OCI-LY1 (cell line): ENCODE results near the gene STRA6.

Source experiments
- H2AFZ ChIP-seq: fragments of 200-600 bp; sonication (generic), shearing (Covaris generic); 2 replicates; pipeline ENCODE4 v1.6.0; 2014; ENCODE audit warnings: antibody characterized with exemption, mild to moderate bottlenecking, low read length
- H3F3A ChIP-seq: fragments of 200-600 bp; sonication (generic), shearing (Covaris generic); 2 replicates; pipeline ENCODE4 v1.6.0; 2014; ENCODE audit warnings: mild to moderate bottlenecking, antibody characterized with exemption, low read length, moderate library complexity; ENCODE audit not compliant: insufficient read depth
- H3K27ac ChIP-seq: fragments of 200-600 bp; sonication (generic); 2 replicates; pipeline ENCODE4 v1.5.1; 2014; ENCODE audit warnings: low read length, mixed run types, mild to moderate bottlenecking, low read depth; ENCODE audit not compliant: poor library complexity, severe bottlenecking
- H3K27me3 ChIP-seq: fragments of 200-600 bp; sonication (generic); 2 replicates; pipeline ENCODE4 v1.6.0; 2014; ENCODE audit warnings: antibody characterized with exemption, mild to moderate bottlenecking, low read length, moderate library complexity; ENCODE audit not compliant: insufficient read depth
- H3K36me3 ChIP-seq: fragments of 200-600 bp; sonication (generic); 2 replicates; pipeline ENCODE4 v1.6.1; 2014; ENCODE audit warnings: mild to moderate bottlenecking, antibody characterized with exemption, low read length, moderate library complexity, mixed read lengths; ENCODE audit not compliant: insufficient read depth
- H3K4me1 ChIP-seq: fragments of 200-600 bp; sonication (generic); 2 replicates; pipeline ENCODE4 v1.5.1; 2014; ENCODE audit warnings: mild to moderate bottlenecking, low read length, moderate library complexity; ENCODE audit not compliant: insufficient read depth, severe bottlenecking
- H3K4me2 ChIP-seq: fragments of 200-600 bp; sonication (generic), shearing (Covaris generic); 2 replicates; pipeline ENCODE4 v1.6.1; 2014; ENCODE audit warnings: low read length
- H3K4me3 ChIP-seq: fragments of 200-600 bp; sonication (generic); 2 replicates; pipeline ENCODE4 v1.5.1; 2014; ENCODE audit warnings: low read length, low read depth, mild to moderate bottlenecking, mixed read lengths; ENCODE audit not compliant: poor library complexity, severe bottlenecking
- H3K79me2 ChIP-seq: fragments of 200-600 bp; shearing (Covaris generic); 2 replicates; pipeline ENCODE4 v1.6.1; 2016; ENCODE audit warnings: mixed run types, low read length, mixed read lengths; ENCODE audit not compliant: insufficient read depth
- H3K9ac ChIP-seq: fragments of 200-600 bp; sonication (generic), shearing (Covaris generic); 2 replicates; pipeline ENCODE4 v1.6.1; 2014; ENCODE audit warnings: mild to moderate bottlenecking, low read length, mixed read lengths
- H3K9me2 ChIP-seq: fragments of 200-600 bp; sonication (generic), shearing (Covaris generic); 2 replicates; pipeline ENCODE4 v1.6.1; 2014; ENCODE audit warnings: low read depth, mild to moderate bottlenecking, low read length, mixed read lengths
- H3K9me3 ChIP-seq: fragments of 200-600 bp; shearing (Covaris generic); 2 replicates; pipeline ENCODE4 v1.6.1; 2014; ENCODE audit warnings: low read length, mixed read lengths
- H4K20me1 ChIP-seq: fragments of 200-600 bp; sonication (generic), shearing (Covaris generic); 2 replicates; pipeline ENCODE4 v1.6.0; 2016; ENCODE audit warnings: mild to moderate bottlenecking, low read length; ENCODE audit not compliant: insufficient read depth
- CTCF ChIP-seq: fragments of 200-600 bp; sonication (generic), shearing (Covaris generic); IDR thresholded peaks from 2 replicates; pipeline ENCODE4 v1.5.1; 2017; ENCODE audit warnings: mild to moderate bottlenecking, antibody characterized with exemption, low read length, moderate library complexity, mixed read lengths
- EZH2 ChIP-seq: fragments of 200-600 bp; sonication (generic), shearing (Covaris generic); IDR thresholded peaks from 2 replicates; pipeline ENCODE4 v1.8.0; 2017; ENCODE audit warnings: borderline replicate concordance, mixed run types, mild to moderate bottlenecking, antibody characterized with exemption, low read length, moderate library complexity, mixed read lengths

Gene STRA6

GRCh38 chr15:74202452-74203401, at the start of gene STRA6:
Gene STRA6, minus strand, starts transcription at chr15:74202787. Its CDS starts 520 bp downstream, at chr15:74202267.
- Histone ChIP-seq H3K9me2 (no peaks in the 10 kb centered on the region), H3K9me3 (no peaks in the 10 kb centered on the region), H3K9ac (no peak within 1 kb of the TSS), H3K36me3 (no peaks in the 10 kb centered on the region), H3K27me3 (no peaks in the 10 kb centered on the region), H3K4me2 (no peak within 1 kb of the TSS), H4K20me1 (no peaks in the 10 kb centered on the region), H2AFZ (no peak within 1 kb of the TSS), H3K4me1 (no peaks in the 10 kb centered on the region), H3K27ac (no peak within 1 kb of the TSS), H3F3A (no peaks in the 10 kb centered on the region), H3K4me3 (no peak within 1 kb of the TSS), H3K79me2 (no peaks in the 10 kb centered on the region)
- TF ChIP-seq EZH2 (no peak), CTCF (no peak)

DNA sequence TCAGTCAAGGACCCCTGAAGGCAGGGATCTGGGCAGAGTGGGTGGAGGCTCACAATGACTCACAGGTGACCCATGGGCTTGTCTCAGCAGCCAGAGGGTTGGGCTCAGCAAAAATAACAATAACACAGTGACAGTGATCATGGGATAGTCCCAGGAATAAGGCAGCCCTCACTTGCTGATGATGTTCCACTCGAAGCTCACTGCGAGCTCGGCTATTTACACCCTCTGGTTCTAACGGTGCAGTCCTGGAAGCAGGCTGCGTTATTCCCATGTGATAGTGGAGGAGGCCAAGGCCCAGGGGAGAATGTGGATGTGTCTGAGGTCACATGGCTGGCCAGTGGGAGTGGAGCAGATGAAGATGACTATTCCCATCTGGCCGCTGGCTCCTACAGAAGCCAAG, 49.7 kb upstream of the STRA6 start:
- no peaks in the 10 kb centered on the region for H3K36me3 ChIP-seq
- H4K20me1 ChIP-seq: no peaks in the 10 kb centered on the region
- no peaks in the 10 kb centered on the region for H3K9me2 ChIP-seq
- H3K79me2 ChIP-seq: no peaks in the 10 kb centered on the region
- H2AFZ ChIP-seq: no peak overlapping the region
- H3K9me3 ChIP-seq: no peaks in the 10 kb centered on the region
- TF ChIP-seq CTCF (no peak), EZH2 (no peak)
- H3K4me2 ChIP-seq: no peak overlapping the region
- no peak overlapping the region for H3K27ac ChIP-seq
- H3K4me1 ChIP-seq: no peaks in the 10 kb centered on the region
- no peaks in the 10 kb centered on the region for H3F3A ChIP-seq
- H3K4me3 ChIP-seq: no peak overlapping the region
- H3K9ac ChIP-seq: no peak overlapping the region
- no peaks in the 10 kb centered on the region for H3K27me3 ChIP-seq

- no peaks in the 10 kb centered on the region for H3K79me2 ChIP-seq
- H3K36me3 ChIP-seq: no peaks in the 10 kb centered on the region
- no peak overlapping the region for H2AFZ ChIP-seq
- H3K27ac ChIP-seq: no peak overlapping the region
- no peak for TF ChIP-seq EZH2
- TF ChIP-seq CTCF: no peak
- no peaks in the 10 kb centered on the region for H3K9me3 ChIP-seq
- no peak overlapping the region for H3K4me3 ChIP-seq
- no peaks in the 10 kb centered on the region for H3K4me1 ChIP-seq
- H4K20me1 ChIP-seq: no peaks in the 10 kb centered on the region
- H3K9ac ChIP-seq: no peak overlapping the region
- no peaks in the 10 kb centered on the region for H3K27me3 ChIP-seq
- H3K9me2 ChIP-seq: no peaks in the 10 kb centered on the region
- H3K4me2 ChIP-seq: no peak overlapping the region
- H3F3A ChIP-seq: no peaks in the 10 kb centered on the region
Measured at GRCh38 chr15:74251131-74251811, 48.7 kb upstream of the STRA6 start.
